ENCODE data around the gene PKP4.
"Not testable (repeated sequence)": the region's sequence is repeated elsewhere in the genome, so short reads cannot be mapped to it uniquely, and the experiment has no call there.

The PKP4 gene

GRCh38 chr2:158456309-158457066 is at the start of gene PKP4, which contains the start of gene CCDC148:
PKP4 (plus strand) TSS chr2:158456952; CDS start chr2:158533185, 76,233 bp downstream.
CCDC148 (minus strand) TSS chr2:158456753; CDS start chr2:158456439, 314 bp downstream.
- DNase-seq, result peak; percentile 89

- DNase-seq, result no peak
Observed at GRCh38 chr2:158407031-158407430, 49.7 kb upstream of the PKP4 start.

- DNase-seq, result no peak
Observed at GRCh38 chr2:158410132-158410531, 46.6 kb upstream of the PKP4 start.

GRCh38 chr2:158411748-158412147 is 45.0 kb upstream of the PKP4 start:
- DNase-seq, result no peak

- DNase-seq, result no peak
Observed at GRCh38 chr2:158412206-158412605, 44.5 kb upstream of the PKP4 start.

GRCh38 chr2:158413581-158413980 is 43.2 kb upstream of the PKP4 start:
- DNase-seq, result no peak

- DNase-seq, result no peak
Observed at GRCh38 chr2:158414538-158414937, 42.2 kb upstream of the PKP4 start.

- DNase-seq, result no peak
Observed at GRCh38 chr2:158432117-158432516, 24.6 kb upstream of the PKP4 start.

GRCh38 chr2:158433716-158434115 is 23.0 kb upstream of the PKP4 start:
- DNase-seq, result not testable (repeated sequence)

- DNase-seq, result not testable (repeated sequence)
Observed at GRCh38 chr2:158439062-158439461, 17.7 kb upstream of the PKP4 start.

- no peak for DNase-seq
Observed at GRCh38 chr2:158443606-158444005, 13.1 kb upstream of the PKP4 start.

GRCh38 chr2:158457092-158457825 is 507 bp downstream of the PKP4 start:
- peak; percentile 53 for DNase-seq

- DNase-seq, result peak; percentile 66
Observed at GRCh38 chr2:158457826-158458616, 1.3 kb downstream of the PKP4 start.

GRCh38 chr2:158458617-158458920 is 1.8 kb downstream of the PKP4 start:
- no peak for DNase-seq

- no peak for DNase-seq
Observed at GRCh38 chr2:158459161-158460003, 2.6 kb downstream of the PKP4 start.

- no peak for DNase-seq
Observed at GRCh38 chr2:158460632-158461297, 4.0 kb downstream of the PKP4 start.

- DNase-seq, result no peak
Observed at GRCh38 chr2:158463496-158464095, 6.8 kb downstream of the PKP4 start.

- no peak for DNase-seq
Observed at GRCh38 chr2:158464426-158465281, 7.9 kb downstream of the PKP4 start.

GRCh38 chr2:158467248-158467647 is 10.5 kb downstream of the PKP4 start:
- no peak for DNase-seq

- not testable (repeated sequence) for DNase-seq
Observed at GRCh38 chr2:158472829-158473228, 16.1 kb downstream of the PKP4 start.
